HepG2 (cell line): ENCODE results near the gene RASGRP4. TPM values are rescaled to one million over a fixed set of nuclear protein-coding genes. Genes with fewer than 3 reads are reported as not detected.

Experiments
- ARHGAP35 ChIP-seq: sonication (generic); formaldehyde crosslinking; IDR thresholded peaks from 2 replicates; pipeline ENCODE4 v1.9.0; 2022; ENCODE audit warnings: mild to moderate bottlenecking, inconsistent platforms, moderate library complexity, missing genetic modification reagents, borderline replicate concordance
- ARID5B ChIP-seq: IDR thresholded peaks from 2 replicates; pipeline ENCODE4 v1.4.0; 2020; ENCODE audit warnings: mild to moderate bottlenecking, missing genetic modification reagents
- BCL3 ChIP-seq: sonication (generic); formaldehyde crosslinking; IDR thresholded peaks from 2 replicates; pipeline ENCODE4 v1.5.1; 2020; ENCODE audit warnings: mild to moderate bottlenecking, missing genetic modification reagents, moderate library complexity
- JDP2 ChIP-seq: sonication (generic); formaldehyde crosslinking; IDR thresholded peaks from 2 replicates; pipeline ENCODE4 v1.8.1; 2022; ENCODE audit warnings: missing genetic modification reagents, borderline replicate concordance
- SUZ12 ChIP-seq: fragments of 150-350 bp; IDR thresholded peaks from 2 replicates; pipeline ENCODE4 v1.6.1; 2014; ENCODE audit warnings: low read depth, low read length
- TOPORS ChIP-seq: sonication (generic); formaldehyde crosslinking; IDR thresholded peaks from 2 replicates; pipeline ENCODE4 v1.8.0; 2023; ENCODE audit warnings: mild to moderate bottlenecking, missing genetic modification reagents
- ZNF18 ChIP-seq: sonication (generic); formaldehyde crosslinking; IDR thresholded peaks from 2 replicates; pipeline ENCODE4 v1.8.0; 2022; ENCODE audit warnings: mild to moderate bottlenecking, missing genetic modification reagents; ENCODE audit not compliant: insufficient replicate concordance
- ZNF264 ChIP-seq: sonication (generic); formaldehyde crosslinking; IDR thresholded peaks from 2 replicates; pipeline ENCODE4 v1.4.0; 2020; ENCODE audit warnings: missing genetic modification reagents
- ZNF577 ChIP-seq: sonication (generic); formaldehyde crosslinking; IDR thresholded peaks from 2 replicates; pipeline ENCODE4 v1.4.0; 2020; ENCODE audit warnings: mild to moderate bottlenecking, low read depth, missing genetic modification reagents, borderline replicate concordance
- ZNF772 ChIP-seq: sonication (generic); formaldehyde crosslinking; IDR thresholded peaks from 2 replicates; pipeline ENCODE4 v1.5.0; 2020; ENCODE audit warnings: mild to moderate bottlenecking, missing genetic modification reagents
- ZSCAN22 ChIP-seq: sonication (generic); formaldehyde crosslinking; IDR thresholded peaks from 2 replicates; pipeline ENCODE4 v1.4.0; 2020; ENCODE audit warnings: mild to moderate bottlenecking, missing genetic modification reagents
- polyA plus RNA-seq, 8 experiments: library from polyadenylated mRNA; depleted of rRNA in 3 of 8; stranded (reverse) in 7 of 8; unstranded in 1 of 8; fragments of >200 nt; fragmentation: Illumina TruSeq in 4 of 8; extraction: Trizol in 4 of 8; gene quantifications; 2 replicates each; pipeline versions ENCODE4 v1.2.1 to v1.2.3, GENCODE V29; 2011 to 2016; ENCODE audit warnings: low read depth in 4 of 8, missing spikeins in 1 of 8, mixed read lengths in 1 of 8; ENCODE audit not compliant: insufficient read depth in 1 of 8
- total RNA-seq, 5 experiments: library from RNA; depleted of rRNA; stranded (reverse); fragments of >200 nt; fragmentation: Illumina TruSeq; extraction: Trizol; gene quantifications; 2 replicates each; pipeline ENCODE4 v1.2.3, GENCODE V29; 2016; ENCODE audit warnings: low read depth in 1 of 5
- TF ChIP-seq, protein P1 (sequence below): sonication (generic); formaldehyde crosslinking; IDR thresholded peaks from 2 replicates; pipeline ENCODE4 v1.5.0; 2020; ENCODE audit warnings: mild to moderate bottlenecking, missing genetic modification reagents
- TF ChIP-seq, protein P2 (sequence below): sonication (generic); formaldehyde crosslinking; IDR thresholded peaks from 2 replicates; pipeline ENCODE4 v1.4.0; 2020; ENCODE audit warnings: missing genetic modification reagents, borderline replicate concordance

Gene RASGRP4
- total and polyA plus RNA-seq, 2 of the 13 experiments (the other 11 are each of a cell fraction or from before 2014, with no cell fraction given), result not detected

DNA sequence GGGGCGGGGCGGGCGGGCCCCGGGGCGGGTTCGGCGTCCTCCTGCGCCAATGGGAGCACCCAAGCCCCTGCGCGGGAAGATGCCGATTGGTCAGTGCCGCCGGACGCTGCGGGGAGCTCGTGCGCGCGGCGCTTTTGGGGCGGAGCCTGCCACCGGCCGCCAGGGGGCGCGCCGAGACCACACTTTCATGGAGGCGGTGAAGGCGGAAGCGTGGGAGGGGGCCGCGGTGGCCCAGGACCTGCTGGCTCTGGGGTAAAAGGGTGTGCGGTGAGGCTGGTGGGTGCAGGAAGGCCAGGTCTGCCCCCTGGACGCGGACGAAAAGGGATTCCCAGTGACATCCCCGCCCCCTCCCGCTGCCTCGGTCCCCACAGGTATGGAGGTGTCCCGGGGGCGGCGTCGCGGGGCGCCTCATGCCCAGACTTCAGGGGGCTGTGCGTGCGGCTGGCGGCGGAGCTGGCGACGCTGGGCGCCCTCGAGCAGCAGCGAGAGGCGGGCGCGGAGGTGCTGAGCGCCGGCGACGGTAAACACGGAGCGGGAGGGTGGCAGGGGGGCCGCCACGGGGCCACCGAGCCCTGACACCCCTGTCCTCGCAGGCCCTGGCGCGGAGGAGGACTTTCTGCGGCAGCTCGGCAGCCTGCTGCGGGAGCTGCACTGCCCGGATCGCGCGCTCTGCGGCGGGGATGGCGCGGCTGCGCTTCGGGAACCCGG lies 22.9 kb downstream of the RASGRP4 start, which contains the start of gene FAM98C (continued):
- peak; percentile 87 for TF ChIP-seq BCL3 (CRISPR knock-in tag)
- peak; percentile 63; the same call in 1 of the 2 replicates for TF ChIP-seq ARHGAP35 (CRISPR knock-in tag)
- 0 out of 2 replicates have a peak, but pooled peaks have one; percentile 47 for TF ChIP-seq TOPORS
- peak; percentile 62; the same call in 1 of the 2 replicates for TF ChIP-seq ARID5B
- no peak for TF ChIP-seq SUZ12
- no peak; the same call in 1 of the 2 replicates for TF ChIP-seq ZSCAN22
- TF ChIP-seq, protein P1, sequence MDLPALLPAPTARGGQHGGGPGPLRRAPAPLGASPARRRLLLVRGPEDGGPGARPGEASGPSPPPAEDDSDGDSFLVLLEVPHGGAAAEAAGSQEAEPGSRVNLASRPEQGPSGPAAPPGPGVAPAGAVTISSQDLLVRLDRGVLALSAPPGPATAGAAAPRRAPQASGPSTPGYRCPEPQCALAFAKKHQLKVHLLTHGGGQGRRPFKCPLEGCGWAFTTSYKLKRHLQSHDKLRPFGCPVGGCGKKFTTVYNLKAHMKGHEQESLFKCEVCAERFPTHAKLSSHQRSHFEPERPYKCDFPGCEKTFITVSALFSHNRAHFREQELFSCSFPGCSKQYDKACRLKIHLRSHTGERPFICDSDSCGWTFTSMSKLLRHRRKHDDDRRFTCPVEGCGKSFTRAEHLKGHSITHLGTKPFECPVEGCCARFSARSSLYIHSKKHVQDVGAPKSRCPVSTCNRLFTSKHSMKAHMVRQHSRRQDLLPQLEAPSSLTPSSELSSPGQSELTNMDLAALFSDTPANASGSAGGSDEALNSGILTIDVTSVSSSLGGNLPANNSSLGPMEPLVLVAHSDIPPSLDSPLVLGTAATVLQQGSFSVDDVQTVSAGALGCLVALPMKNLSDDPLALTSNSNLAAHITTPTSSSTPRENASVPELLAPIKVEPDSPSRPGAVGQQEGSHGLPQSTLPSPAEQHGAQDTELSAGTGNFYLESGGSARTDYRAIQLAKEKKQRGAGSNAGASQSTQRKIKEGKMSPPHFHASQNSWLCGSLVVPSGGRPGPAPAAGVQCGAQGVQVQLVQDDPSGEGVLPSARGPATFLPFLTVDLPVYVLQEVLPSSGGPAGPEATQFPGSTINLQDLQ (CRISPR knock-in tag), result peak; percentile 91; the same call in 1 of the 2 replicates
- no peak for TF ChIP-seq JDP2
- TF ChIP-seq, protein P2, sequence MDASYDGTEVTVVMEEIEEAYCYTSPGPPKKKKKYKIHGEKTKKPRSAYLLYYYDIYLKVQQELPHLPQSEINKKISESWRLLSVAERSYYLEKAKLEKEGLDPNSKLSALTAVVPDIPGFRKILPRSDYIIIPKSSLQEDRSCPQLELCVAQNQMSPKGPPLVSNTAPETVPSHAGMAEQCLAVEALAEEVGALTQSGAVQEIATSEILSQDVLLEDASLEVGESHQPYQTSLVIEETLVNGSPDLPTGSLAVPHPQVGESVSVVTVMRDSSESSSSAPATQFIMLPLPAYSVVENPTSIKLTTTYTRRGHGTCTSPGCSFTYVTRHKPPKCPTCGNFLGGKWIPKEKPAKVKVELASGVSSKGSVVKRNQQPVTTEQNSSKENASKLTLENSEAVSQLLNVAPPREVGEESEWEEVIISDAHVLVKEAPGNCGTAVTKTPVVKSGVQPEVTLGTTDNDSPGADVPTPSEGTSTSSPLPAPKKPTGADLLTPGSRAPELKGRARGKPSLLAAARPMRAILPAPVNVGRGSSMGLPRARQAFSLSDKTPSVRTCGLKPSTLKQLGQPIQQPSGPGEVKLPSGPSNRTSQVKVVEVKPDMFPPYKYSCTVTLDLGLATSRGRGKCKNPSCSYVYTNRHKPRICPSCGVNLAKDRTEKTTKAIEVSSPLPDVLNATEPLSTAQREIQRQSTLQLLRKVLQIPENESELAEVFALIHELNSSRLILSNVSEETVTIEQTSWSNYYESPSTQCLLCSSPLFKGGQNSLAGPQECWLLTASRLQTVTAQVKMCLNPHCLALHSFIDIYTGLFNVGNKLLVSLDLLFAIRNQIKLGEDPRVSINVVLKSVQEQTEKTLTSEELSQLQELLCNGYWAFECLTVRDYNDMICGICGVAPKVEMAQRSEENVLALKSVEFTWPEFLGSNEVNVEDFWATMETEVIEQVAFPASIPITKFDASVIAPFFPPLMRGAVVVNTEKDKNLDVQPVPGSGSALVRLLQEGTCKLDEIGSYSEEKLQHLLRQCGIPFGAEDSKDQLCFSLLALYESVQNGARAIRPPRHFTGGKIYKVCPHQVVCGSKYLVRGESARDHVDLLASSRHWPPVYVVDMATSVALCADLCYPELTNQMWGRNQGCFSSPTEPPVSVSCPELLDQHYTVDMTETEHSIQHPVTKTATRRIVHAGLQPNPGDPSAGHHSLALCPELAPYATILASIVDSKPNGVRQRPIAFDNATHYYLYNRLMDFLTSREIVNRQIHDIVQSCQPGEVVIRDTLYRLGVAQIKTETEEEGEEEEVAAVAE (CRISPR knock-in tag), result 0 out of 2 replicates have a peak, but pooled peaks have one; percentile 30
- TF ChIP-seq ZNF772 (CRISPR knock-in tag), result 0 out of 2 replicates have a peak, but pooled peaks have one; percentile 53
- peak; percentile 47; the same call in 1 of the 2 replicates for TF ChIP-seq ZNF264 (CRISPR knock-in tag)
- no peak for TF ChIP-seq ZNF577 (CRISPR knock-in tag)
- TF ChIP-seq ZNF18 (CRISPR knock-in tag), result peak; percentile 83
